Measurements from ENCODE around the gene CALY.

CALY gene

DNA sequence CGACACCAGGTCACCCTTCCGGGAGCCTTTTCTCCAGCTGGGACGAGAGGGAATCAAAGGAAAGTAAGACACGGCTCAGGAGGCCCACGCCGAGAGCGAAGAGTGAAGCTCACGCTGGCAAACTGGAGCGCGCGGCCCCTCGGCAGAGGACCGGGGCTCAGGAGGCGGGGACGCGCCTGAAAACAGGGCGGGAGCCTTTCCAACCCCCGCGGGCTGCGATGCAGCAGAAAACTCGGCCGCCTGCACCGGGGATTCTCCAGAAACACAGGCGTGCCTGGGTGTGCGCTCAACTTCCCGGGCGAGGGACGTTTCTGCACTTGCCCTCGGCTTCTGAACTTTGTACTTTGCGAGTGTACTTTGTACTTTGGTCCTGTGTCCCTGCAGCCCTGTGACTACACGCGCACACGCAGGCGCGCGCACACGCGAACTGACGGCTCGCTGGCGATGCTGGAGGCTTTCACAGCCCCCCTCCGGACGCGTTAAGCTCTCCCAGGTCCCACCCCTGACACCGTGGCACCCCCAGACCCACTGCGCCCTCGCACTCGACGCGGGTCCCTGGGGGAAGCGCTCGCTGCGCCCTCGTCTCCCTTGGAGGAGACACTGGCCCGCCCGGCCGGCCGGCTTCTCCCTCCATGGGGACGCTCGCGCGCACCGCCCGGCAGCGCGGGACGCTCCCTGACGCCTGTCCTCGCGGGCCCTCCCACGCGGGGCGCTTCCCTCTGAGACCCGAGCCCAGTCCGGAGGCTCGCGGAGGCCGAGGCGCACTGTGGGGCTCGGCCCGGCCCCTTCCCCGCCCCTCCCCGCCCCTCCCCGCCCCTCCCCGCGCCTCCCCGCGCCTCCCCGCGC, 41.8 kb upstream of the CALY start:
- TF ChIP-seq, protein P1, sequence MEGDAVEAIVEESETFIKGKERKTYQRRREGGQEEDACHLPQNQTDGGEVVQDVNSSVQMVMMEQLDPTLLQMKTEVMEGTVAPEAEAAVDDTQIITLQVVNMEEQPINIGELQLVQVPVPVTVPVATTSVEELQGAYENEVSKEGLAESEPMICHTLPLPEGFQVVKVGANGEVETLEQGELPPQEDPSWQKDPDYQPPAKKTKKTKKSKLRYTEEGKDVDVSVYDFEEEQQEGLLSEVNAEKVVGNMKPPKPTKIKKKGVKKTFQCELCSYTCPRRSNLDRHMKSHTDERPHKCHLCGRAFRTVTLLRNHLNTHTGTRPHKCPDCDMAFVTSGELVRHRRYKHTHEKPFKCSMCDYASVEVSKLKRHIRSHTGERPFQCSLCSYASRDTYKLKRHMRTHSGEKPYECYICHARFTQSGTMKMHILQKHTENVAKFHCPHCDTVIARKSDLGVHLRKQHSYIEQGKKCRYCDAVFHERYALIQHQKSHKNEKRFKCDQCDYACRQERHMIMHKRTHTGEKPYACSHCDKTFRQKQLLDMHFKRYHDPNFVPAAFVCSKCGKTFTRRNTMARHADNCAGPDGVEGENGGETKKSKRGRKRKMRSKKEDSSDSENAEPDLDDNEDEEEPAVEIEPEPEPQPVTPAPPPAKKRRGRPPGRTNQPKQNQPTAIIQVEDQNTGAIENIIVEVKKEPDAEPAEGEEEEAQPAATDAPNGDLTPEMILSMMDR (IDR thresholded peaks at IDR 0.05) = no peak

DNA sequence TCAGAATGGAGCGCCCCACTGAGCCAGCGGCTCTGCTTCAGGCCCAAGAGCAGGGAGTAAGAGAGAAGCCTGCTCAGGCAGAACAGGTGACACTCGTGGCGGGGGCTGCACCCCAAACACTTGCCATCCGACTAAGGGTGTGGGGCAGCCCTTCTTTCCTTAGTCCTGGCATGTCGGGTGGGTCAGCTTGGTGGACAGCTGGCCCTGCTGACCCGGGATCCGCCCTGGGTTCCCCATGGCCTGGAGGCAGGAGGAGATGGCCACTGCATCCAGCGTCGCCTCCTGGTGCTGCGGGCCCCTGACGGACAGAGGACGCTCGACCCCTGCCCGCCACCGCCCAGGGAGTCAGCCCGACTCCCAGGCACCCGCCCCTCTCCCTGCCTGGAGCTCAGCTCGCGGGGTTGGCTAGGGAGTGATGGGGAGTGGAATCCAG, 41.1 kb upstream of the CALY start:
- TF ChIP-seq, protein P1 (IDR thresholded peaks at IDR 0.05) = no peak

DNA sequence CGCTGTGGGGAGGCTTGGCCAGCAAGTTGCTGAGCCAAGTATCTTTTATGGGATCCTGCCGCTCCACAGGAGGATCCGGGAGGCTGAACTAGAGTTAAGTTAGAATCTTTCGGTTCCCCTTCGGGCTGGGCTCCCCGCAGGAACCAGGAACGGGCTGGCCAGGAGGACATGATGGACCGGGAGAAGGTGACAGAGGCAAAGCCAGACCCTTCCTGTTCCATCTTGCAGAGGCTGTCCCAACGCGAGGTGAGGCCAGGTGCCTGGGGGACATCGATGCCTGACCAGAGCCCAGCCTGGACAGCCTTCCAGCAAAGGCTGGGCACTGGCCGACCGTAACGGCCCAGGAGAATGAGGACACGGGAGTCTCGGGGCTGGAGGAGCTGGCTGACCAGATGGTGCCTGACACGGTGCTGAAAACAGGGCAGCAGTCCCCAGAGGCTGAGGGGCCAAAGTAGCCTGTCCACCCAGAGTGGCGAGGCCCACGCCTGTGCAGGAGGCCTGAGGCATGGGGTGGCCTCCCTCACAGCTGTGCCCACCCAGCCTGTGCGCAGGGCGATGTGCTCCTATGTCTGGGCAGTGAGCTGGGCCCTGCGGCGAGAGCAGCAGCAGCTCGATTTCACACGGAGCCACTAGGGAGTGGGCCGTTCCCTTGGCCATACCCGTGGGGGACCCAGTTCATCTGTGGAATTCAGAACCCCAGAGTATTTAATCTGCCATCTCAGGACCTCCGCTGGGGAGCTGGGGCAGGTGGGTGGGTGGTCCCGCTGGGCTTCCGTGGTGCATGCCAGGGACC, 40.5 kb upstream of the CALY start:
- TF ChIP-seq, protein P1 (IDR thresholded peaks at IDR 0.05) = no peak

DNA sequence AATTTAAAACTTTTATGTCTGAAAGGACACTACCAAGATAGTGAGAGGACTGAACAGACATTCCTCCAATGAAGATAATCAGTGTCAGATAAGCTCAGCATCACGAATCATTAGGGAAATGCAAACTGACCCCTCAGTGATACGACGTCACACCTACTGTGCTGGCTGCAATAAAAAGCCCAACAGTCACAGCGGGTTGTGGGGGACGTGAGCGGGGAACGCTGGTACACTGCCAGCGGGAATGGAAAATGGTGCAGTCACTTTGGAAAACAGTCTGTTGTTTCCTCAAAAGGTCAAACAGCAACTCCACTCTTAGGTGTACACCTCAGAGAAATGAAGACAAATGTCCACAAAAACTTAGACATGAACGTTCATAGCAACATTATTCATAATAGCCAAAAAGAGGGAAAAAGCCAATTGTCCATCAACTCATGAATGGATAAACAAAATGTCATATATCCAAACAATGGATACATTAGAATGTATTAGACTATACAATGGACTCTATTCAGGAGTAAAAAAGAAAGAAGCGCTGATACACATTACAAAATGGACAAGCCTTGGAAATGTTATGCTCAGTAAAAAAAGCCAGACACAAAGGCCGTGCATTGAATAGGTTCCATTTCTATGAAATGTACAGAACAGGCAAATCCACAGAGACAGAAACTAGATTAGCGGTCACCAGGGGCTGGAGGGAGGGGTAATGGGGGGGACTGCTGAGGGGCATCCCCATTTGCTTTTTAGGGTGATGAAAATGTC, 38.8 kb upstream of the CALY start:
- TF ChIP-seq, protein P1 (IDR thresholded peaks at IDR 0.05) = no peak

DNA sequence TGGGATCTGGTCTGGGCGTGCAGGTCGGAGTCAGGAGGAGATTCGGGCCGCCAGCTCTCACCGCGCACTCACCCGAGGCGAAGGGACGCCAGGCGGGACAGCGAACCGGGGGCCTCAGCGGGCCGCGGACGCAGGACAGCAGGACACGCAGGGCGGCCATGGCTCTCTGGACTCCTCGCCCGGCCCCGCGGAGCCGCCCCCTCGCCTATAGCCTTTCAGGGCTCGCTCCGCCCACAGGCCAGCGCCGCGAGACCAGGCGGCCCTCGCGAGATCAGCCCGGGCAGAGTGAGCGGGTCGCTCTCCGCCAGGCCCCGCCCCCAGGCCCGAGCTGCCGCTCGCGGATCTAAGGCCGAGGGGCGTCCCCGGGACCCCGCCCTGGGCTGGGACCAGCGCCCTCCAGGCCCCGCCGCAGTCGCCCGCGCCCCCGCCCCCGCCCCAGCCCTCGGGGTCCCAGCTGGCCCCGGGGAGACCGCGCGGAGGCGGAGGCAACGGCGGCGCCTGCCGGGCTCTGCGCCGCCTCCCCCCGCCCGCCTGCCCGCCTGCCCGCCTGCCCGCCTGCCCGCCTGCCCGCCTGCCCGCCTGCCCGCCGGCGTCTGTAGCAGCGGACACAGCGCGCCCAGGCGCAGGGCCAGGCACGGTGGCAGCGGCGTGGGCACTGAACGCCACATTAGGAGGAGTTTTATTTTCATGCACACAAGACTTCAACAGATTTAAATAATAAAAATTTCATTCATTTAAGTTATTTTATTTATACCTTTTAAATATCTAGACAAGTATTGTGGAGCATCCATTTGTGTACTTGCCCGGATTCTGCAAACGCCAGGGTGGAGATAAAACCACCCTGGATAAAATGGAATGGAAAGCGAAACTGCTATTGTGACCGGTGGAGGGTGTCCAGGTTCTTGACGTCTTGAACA, 36.7 kb upstream of the CALY start, which contains the start of gene ECHS1:
TSS of gene ECHS1 (minus strand) at position 181 of the 917 bp plus-strand sequence. CDS start at position 160, 21 bp downstream.
- TF ChIP-seq, protein P1 (IDR thresholded peaks at IDR 0.05) = no peak

DNA sequence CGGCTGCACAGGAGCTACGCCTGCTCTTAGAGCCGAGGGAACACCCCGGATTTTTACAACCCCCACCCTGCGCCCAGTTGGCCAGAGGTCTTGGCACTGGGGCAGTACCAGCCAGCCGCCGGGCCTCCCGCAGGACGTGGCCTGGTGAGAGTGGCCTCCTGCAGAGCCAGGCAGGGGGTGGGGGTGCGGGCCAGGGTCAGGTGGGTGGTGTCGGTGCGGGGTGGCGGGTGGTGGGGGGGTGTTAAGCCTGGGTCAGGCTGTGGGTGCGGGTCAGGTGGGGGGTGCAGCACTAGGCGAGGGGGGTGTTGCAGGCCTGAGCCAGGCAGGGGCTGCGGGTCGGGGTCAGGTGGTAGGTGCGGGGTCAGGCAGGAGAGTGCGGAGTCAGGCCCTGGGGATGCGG, 35.8 kb upstream of the CALY start:
- TF ChIP-seq, protein P1 (IDR thresholded peaks at IDR 0.05) = no peak

Measured in LNCAP (cell line).